Stimulated activated CD4-positive, alpha-beta T cell treated with anti-CD3 and anti-CD28 coated beads, TNF-alpha, amount 100 ng/mL, for 4 hours (primary cell): Measurements from ENCODE around the gene DAPK1.

Experiments used
- DNase-seq, 3 experiments: peaks; one replicate each; pipeline ENCODE4 v3.0.0-alpha.2; 2020; ENCODE audit warnings: low read depth in 3 of 3

DAPK1 gene

GRCh38 chr9:87643778-87644570, 146.3 kb downstream of the DAPK1 start:
- DNase-seq: no peak

- no peak for DNase-seq
Measured at GRCh38 chr9:87644659-87645058, 147.0 kb downstream of the DAPK1 start.

GRCh38 chr9:87646546-87646945, 148.9 kb downstream of the DAPK1 start:
- no peak for DNase-seq

GRCh38 chr9:87647114-87647513, 149.4 kb downstream of the DAPK1 start:
- no peak for DNase-seq

- no peak for DNase-seq
Measured at GRCh38 chr9:87648606-87649005, 150.9 kb downstream of the DAPK1 start.

- DNase-seq: no peak
Measured at GRCh38 chr9:87650611-87651295, 153.1 kb downstream of the DAPK1 start.

- no peak for DNase-seq
Measured at GRCh38 chr9:87651431-87651830, 153.8 kb downstream of the DAPK1 start.

- DNase-seq: no peak
Measured at GRCh38 chr9:87653941-87654340, 156.3 kb downstream of the DAPK1 start.

- no peak for DNase-seq
Measured at GRCh38 chr9:87655731-87656130, 158.1 kb downstream of the DAPK1 start.

GRCh38 chr9:87656485-87656884, 158.8 kb downstream of the DAPK1 start:
- DNase-seq: no peak

GRCh38 chr9:87657190-87657589, 159.5 kb downstream of the DAPK1 start:
- no peak for DNase-seq

- DNase-seq: no peak
Measured at GRCh38 chr9:87657893-87658292, 160.2 kb downstream of the DAPK1 start.

- DNase-seq: no peak
Measured at GRCh38 chr9:87658511-87658910, 160.8 kb downstream of the DAPK1 start.

- no peak for DNase-seq
Measured at GRCh38 chr9:87659534-87660419, 162.1 kb downstream of the DAPK1 start.

GRCh38 chr9:87661241-87661640, 163.6 kb downstream of the DAPK1 start:
- DNase-seq: no peak

- DNase-seq: peak in 1 of 3 experiments; percentile 50
Measured at GRCh38 chr9:87662808-87663528, 165.3 kb downstream of the DAPK1 start.

GRCh38 chr9:87663556-87663955, 165.9 kb downstream of the DAPK1 start:
- no peak for DNase-seq

GRCh38 chr9:87664153-87665060, 166.7 kb downstream of the DAPK1 start:
- no peak for DNase-seq

GRCh38 chr9:87665505-87665904, 167.8 kb downstream of the DAPK1 start:
- no peak for DNase-seq

GRCh38 chr9:87667164-87667738, 169.6 kb downstream of the DAPK1 start:
- DNase-seq: no peak
